SU-DHL-6 (cell line): ENCODE measurements around the gene MIF.

ENCODE experiments used
- EZH2phosphoT487 ChIP-seq: fragments of 200-600 bp; sonication (generic), shearing (Covaris generic); conservative IDR thresholded peaks from 2 replicates; pipeline ENCODE4 v1.6.1; 2018; ENCODE audit warnings: mild to moderate bottlenecking, antibody characterized with exemption, low read length, moderate library complexity, mixed read lengths
- TF ChIP-seq, protein P1 (sequence below): fragments of 200-600 bp; sonication (generic); IDR thresholded peaks from one replicate; pipeline ENCODE4 v1.5.1; 2017; ENCODE audit warnings: antibody characterized with exemption, mild to moderate bottlenecking, low read length, moderate library complexity; ENCODE audit not compliant: insufficient read depth, poor library complexity, severe bottlenecking

DNA sequence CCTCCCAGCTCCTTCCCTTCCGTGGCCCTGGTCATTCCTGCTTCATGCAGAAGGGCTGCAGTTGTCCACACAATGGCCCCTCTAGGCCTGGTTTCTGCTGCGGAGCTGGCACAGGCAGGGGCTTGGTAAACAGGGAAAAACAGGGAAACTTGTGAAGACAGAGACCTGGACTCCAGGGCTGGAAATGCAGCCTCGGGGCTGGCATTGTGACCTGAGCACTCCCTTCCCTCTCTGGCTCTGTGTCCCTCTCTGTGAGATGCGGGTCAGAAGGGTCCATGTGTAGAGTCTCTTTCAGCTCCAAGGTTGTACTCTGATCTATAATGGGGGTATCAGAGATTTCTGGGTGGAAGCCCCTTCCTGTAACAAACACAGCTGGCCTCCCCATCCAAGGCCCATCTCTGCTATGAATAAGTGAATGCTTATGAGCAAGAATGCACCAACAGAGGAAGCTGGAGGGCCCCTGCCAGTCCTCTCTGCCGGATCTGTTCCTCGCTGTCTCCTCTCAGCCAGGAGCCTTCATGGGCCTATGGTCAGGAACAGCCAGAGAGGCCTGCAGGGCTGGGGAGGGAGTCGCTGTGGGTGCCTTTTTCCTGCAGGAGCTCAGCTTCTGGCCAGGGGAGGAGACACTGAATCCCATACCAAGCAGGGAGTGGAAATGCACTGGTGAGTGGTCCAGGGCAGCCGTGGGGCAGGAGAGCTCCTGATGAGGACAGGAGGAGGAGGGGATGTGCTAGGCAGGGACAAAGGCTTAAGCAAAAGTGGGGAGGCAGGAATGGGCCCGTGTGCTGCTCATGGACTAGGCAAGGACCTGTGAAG, 48.7 kb upstream of the MIF start:
- TF ChIP-seq, protein P1, sequence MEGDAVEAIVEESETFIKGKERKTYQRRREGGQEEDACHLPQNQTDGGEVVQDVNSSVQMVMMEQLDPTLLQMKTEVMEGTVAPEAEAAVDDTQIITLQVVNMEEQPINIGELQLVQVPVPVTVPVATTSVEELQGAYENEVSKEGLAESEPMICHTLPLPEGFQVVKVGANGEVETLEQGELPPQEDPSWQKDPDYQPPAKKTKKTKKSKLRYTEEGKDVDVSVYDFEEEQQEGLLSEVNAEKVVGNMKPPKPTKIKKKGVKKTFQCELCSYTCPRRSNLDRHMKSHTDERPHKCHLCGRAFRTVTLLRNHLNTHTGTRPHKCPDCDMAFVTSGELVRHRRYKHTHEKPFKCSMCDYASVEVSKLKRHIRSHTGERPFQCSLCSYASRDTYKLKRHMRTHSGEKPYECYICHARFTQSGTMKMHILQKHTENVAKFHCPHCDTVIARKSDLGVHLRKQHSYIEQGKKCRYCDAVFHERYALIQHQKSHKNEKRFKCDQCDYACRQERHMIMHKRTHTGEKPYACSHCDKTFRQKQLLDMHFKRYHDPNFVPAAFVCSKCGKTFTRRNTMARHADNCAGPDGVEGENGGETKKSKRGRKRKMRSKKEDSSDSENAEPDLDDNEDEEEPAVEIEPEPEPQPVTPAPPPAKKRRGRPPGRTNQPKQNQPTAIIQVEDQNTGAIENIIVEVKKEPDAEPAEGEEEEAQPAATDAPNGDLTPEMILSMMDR = no peak
- TF ChIP-seq EZH2phosphoT487 = no peak
